ENCODE data around the gene CCNC.

GRCh38 chr6:99603421-99604165 is 35.1 kb upstream of the CCNC start:
- TF ChIP-seq CTCF (IDR thresholded peaks at IDR 0.05), result no peak
- TF ChIP-seq POLR2A (IDR thresholded peaks at IDR 0.05), result no peak
